ENCODE data around the gene FXR1. TPM values are rescaled to one million over a fixed set of nuclear protein-coding genes. Genes with fewer than 3 reads are reported as not detected.

The FXR1 gene
- total and polyA plus RNA-seq, 2 of the 13 experiments (the other 11 are each of a cell fraction or from before 2014, with no cell fraction given), result 104 to 132 TPM

DNA sequence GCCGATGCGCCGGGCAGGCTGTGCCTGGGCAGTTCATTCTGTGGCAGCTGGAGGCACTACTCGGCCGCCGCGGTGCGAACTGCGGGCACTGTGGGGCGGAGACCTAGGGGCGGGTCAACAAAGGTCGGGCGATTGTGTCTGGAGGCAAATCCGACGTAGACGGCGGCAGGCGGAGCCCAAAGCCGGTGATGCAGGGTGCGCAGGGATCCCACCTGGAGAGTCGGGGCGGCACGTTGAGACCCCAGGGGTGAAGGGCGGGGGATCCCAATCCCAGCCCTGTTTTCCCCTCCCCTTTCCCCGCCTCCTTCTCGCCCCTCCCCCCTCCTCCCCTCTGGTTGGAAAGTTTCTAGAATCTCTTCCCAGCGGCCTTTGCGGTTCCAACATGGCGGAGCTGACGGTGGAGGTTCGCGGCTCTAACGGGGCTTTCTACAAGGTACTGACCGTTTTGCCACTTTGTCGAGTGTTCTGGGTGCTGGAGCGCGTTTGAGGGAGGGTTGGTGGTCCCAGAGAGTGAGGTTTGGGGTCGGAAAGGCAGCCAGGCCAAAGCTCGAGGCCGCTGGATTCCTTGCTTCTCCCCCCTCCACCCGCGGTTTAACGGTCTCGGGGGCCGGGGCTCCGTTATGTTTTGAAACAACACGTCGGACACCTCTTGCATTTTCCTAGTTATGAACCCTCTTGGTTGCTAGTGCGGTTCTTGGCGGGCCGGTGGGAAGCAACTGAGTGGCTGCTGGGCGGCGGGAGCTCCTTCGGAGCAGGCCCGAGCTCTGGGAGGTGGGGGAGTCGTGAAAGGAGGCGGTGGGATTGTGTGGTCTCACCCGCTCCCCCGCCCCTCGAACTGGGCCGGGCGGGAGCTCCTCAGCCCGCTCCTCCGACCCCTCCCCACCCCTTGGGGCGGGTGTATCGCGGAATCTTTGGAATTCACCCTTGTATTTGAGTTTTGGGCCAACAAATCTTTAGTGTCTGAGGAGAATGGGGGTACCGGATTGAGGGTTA is at the start of gene FXR1 (continued):
- TF ChIP-seq, protein P1, sequence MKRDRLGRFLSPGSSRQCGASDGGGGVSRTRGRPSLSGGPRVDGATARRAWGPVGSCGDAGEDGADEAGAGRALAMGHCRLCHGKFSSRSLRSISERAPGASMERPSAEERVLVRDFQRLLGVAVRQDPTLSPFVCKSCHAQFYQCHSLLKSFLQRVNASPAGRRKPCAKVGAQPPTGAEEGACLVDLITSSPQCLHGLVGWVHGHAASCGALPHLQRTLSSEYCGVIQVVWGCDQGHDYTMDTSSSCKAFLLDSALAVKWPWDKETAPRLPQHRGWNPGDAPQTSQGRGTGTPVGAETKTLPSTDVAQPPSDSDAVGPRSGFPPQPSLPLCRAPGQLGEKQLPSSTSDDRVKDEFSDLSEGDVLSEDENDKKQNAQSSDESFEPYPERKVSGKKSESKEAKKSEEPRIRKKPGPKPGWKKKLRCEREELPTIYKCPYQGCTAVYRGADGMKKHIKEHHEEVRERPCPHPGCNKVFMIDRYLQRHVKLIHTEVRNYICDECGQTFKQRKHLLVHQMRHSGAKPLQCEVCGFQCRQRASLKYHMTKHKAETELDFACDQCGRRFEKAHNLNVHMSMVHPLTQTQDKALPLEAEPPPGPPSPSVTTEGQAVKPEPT (CRISPR knock-in tag; IDR thresholded peaks at IDR 0.05; ENCODE audit: low read depth), result no peak
- TF ChIP-seq HNRNPH1 (optimal IDR thresholded peaks at IDR 0.05; ENCODE audit: low read depth, low read length), result peak; percentile 3
- TF ChIP-seq SKI (IDR thresholded peaks at IDR 0.05; ENCODE audit: partially characterized antibody), result peak; percentile 72
- TF ChIP-seq NKX3-1 (CRISPR knock-in tag; IDR thresholded peaks at IDR 0.05), result 0 out of 2 replicates have a peak, but pooled peaks have one; percentile 26
- 0 out of 2 replicates have a peak, but pooled peaks have one; percentile 14 for TF ChIP-seq BRCA1 (CRISPR knock-in tag; IDR thresholded peaks at IDR 0.05)
- peak; percentile 65; the same call in 1 of the 2 replicates for TF ChIP-seq BRD4 (CRISPR knock-in tag; IDR thresholded peaks at IDR 0.05)
- TF ChIP-seq, protein P2, sequence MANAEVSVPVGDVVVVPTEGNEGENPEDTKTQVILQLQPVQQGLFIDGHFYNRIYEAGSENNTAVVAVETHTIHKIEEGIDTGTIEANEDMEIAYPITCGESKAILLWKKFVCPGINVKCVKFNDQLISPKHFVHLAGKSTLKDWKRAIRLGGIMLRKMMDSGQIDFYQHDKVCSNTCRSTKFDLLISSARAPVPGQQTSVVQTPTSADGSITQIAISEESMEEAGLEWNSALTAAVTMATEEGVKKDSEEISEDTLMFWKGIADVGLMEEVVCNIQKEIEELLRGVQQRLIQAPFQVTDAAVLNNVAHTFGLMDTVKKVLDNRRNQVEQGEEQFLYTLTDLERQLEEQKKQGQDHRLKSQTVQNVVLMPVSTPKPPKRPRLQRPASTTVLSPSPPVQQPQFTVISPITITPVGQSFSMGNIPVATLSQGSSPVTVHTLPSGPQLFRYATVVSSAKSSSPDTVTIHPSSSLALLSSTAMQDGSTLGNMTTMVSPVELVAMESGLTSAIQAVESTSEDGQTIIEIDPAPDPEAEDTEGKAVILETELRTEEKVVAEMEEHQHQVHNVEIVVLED (CRISPR knock-in tag; IDR thresholded peaks at IDR 0.05; ENCODE audit: borderline replicate concordance), result 0 out of 2 replicates have a peak, but pooled peaks have one; percentile 16
- peak; percentile 59 for TF ChIP-seq HOXA3 (CRISPR knock-in tag; IDR thresholded peaks at IDR 0.05)
- TF ChIP-seq ZEB1 (IDR thresholded peaks at IDR 0.05; ENCODE audit: insufficient replicate concordance, low read depth), result no peak
- TF ChIP-seq ZNF772 (CRISPR knock-in tag; IDR thresholded peaks at IDR 0.05), result no peak
- peak; percentile 26 for TF ChIP-seq SALL1 (CRISPR knock-in tag; IDR thresholded peaks at IDR 0.05)
- no peak for TF ChIP-seq JARID2 (CRISPR knock-in tag; IDR thresholded peaks at IDR 0.05; ENCODE audit: insufficient replicate concordance)
- TF ChIP-seq, protein P3, sequence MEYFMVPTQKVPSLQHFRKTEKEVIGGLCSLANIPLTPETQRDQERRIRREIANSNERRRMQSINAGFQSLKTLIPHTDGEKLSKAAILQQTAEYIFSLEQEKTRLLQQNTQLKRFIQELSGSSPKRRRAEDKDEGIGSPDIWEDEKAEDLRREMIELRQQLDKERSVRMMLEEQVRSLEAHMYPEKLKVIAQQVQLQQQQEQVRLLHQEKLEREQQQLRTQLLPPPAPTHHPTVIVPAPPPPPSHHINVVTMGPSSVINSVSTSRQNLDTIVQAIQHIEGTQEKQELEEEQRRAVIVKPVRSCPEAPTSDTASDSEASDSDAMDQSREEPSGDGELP (IDR thresholded peaks at IDR 0.05; ENCODE audit: borderline replicate concordance, low read depth), result peak; percentile 56; the same call in 1 of the 2 replicates
- peak; percentile 52; the same call in 1 of the 2 replicates for TF ChIP-seq ZNF615 (CRISPR knock-in tag; IDR thresholded peaks at IDR 0.05; ENCODE audit: borderline replicate concordance)
- 0 out of 4 replicates have a peak, but pooled peaks of 1 of the 2 experiments have one; percentile 13 for TF ChIP-seq KLF16 (CRISPR knock-in tag; IDR thresholded peaks at IDR 0.05)
- no peak for TF ChIP-seq AGO1 (IDR thresholded peaks at IDR 0.05; ENCODE audit: low read depth, low read length, poor library complexity, severe bottlenecking)
- 0 out of 2 replicates have a peak, but pooled peaks have one; percentile 26 for TF ChIP-seq THYN1 (CRISPR knock-in tag; IDR thresholded peaks at IDR 0.05; ENCODE audit: borderline replicate concordance, low read depth)
- no peak for TF ChIP-seq FOSL1 (CRISPR knock-in tag; IDR thresholded peaks at IDR 0.05; ENCODE audit: borderline replicate concordance)
- no peak; the same call in 1 of the 2 replicates for TF ChIP-seq EEA1 (CRISPR knock-in tag; IDR thresholded peaks at IDR 0.05; ENCODE audit: borderline replicate concordance)
